GM06990 (cell line): Measurements from ENCODE around the gene SH2D1B.
"Not testable (repeated sequence)": the region's sequence is repeated elsewhere in the genome, so short reads cannot be mapped to it uniquely, and the experiment has no call there.

Source experiments
- DNase-seq: peaks from one replicate; pipeline ENCODE4 v3.0.0-alpha.2; 2011; ENCODE audit not compliant: insufficient read length; ENCODE audit errors: extremely low read depth
- H3K27me3 ChIP-seq: replicated peaks from 2 replicates; pipeline ENCODE4 v1.6.0; 2011; ENCODE audit warnings: low read length; ENCODE audit not compliant: control insufficient read depth, insufficient read depth
- H3K36me3 ChIP-seq: 2 replicates; pipeline ENCODE4 v1.5.1; 2011; ENCODE audit warnings: low read length; ENCODE audit not compliant: control insufficient read depth, insufficient read depth
- H3K4me3 ChIP-seq: replicated peaks from 2 replicates; pipeline ENCODE4 v1.5.1; 2011; ENCODE audit warnings: low read depth, mild to moderate bottlenecking, control low read depth, low read length
- CTCF ChIP-seq: IDR thresholded peaks from 2 replicates; pipeline ENCODE4 v1.5.1; 2011; ENCODE audit warnings: low read length, control low read depth, mild to moderate bottlenecking, inconsistent platforms; ENCODE audit not compliant: insufficient read depth, poor library complexity, severe bottlenecking

Gene SH2D1B

GRCh38 chr1:162430583-162430982, 18.6 kb upstream of the SH2D1B start:
- DNase-seq, result no peak
- no peak for TF ChIP-seq CTCF

GRCh38 chr1:162422662-162423375, 10.9 kb upstream of the SH2D1B start:
- DNase-seq, result peak; percentile 4
- no peak for TF ChIP-seq CTCF
- H3K4me3 ChIP-seq, result no peak overlapping the region

More at GRCh38 chr1:162430583-162430982, 18.6 kb upstream of the SH2D1B start:
- Histone ChIP-seq H3K27me3 (no peaks in the 10 kb centered on the region), H3K4me3 (no peak overlapping the region), H3K36me3 (no peaks in the 10 kb centered on the region)

GRCh38 chr1:162421258-162422164, 9.6 kb upstream of the SH2D1B start:
- no peak for TF ChIP-seq CTCF

More at GRCh38 chr1:162422662-162423375, 10.9 kb upstream of the SH2D1B start:
- Histone ChIP-seq H3K27me3 (no peaks in the 10 kb centered on the region), H3K36me3 (no peaks in the 10 kb centered on the region)

GRCh38 chr1:162420120-162420519, 8.2 kb upstream of the SH2D1B start:
- no peak for DNase-seq
- TF ChIP-seq CTCF, result no peak
- no peaks in the 10 kb centered on the region for H3K27me3 ChIP-seq
- H3K4me3 ChIP-seq, result no peak overlapping the region
- no peaks in the 10 kb centered on the region for H3K36me3 ChIP-seq

More at GRCh38 chr1:162421258-162422164, 9.6 kb upstream of the SH2D1B start:
- Histone ChIP-seq H3K27me3 (no peaks in the 10 kb centered on the region), H3K36me3 (no peaks in the 10 kb centered on the region), H3K4me3 (no peak overlapping the region)
- no peak for DNase-seq

GRCh38 chr1:162419450-162419931, 7.6 kb upstream of the SH2D1B start:
- DNase-seq, result not testable (repeated sequence)

GRCh38 chr1:162418584-162418983, 6.6 kb upstream of the SH2D1B start:
- H3K4me3 ChIP-seq, DNase-seq, H3K27me3 ChIP-seq, H3K36me3 ChIP-seq: not testable (repeated sequence)

More at GRCh38 chr1:162419450-162419931, 7.6 kb upstream of the SH2D1B start:
- not testable (repeated sequence) for H3K27me3 ChIP-seq, H3K4me3 ChIP-seq, H3K36me3 ChIP-seq
